GM18861 (cell line): ENCODE results near the gene NEMP1.
"Not testable (repeated sequence)": the region's sequence is repeated elsewhere in the genome, so short reads cannot be mapped to it uniquely, and the experiment has no call there.

Experiments
- ATAC-seq: cut with Tn5 transposase; IDR thresholded peaks from one replicate; pipeline ENCODE4 v1.9.1; 2021; ENCODE audit not compliant: unreplicated experiment

Gene NEMP1

GRCh38 chr12:57031138-57031725 lies 47.4 kb downstream of the NEMP1 start:
- peak; percentile 51 for ATAC-seq

GRCh38 chr12:57029457-57029856 lies 49.1 kb downstream of the NEMP1 start:
- no peak for ATAC-seq

- no peak for ATAC-seq
Observed at GRCh38 chr12:57027805-57028153, 50.8 kb downstream of the NEMP1 start.

DNA sequence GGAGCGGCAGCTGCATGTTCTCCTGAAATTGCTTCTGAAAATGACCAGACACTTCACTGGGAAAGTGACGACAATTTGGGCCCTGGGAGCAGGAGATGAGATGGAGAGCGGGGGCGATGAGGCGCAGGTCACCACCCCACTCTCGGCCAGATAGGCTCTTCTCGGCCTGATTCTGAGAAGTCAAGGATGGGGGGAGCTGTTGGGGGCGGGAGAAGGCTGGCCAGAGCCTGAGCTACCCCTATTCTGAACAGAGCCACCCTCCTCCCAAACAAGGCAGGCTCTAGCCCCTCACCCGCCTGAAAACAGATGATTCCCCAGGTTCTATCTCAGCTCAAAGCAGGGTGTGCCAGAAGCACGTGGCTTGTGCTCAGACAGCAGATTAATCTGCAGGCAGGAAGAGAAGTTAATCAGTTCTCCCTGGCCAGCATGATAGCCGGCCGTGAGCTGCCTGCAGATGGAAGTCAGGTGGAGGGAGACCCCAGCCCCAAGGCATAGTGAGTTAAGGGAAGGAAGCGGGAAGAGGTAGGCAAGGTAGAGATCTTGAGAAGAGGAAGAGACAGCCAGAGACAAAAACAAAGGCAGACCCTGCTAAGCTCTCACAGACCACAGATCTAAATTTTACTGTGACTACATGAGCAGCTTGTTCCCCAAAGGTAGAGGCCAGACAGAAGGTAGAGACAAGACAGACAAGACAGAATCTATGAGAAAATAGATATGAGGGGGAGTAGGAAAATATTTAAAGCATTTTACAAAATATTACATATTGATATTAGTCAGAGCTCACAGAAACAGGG lies 51.4 kb downstream of the NEMP1 start:
- ATAC-seq = no peak

GRCh38 chr12:57025196-57025595 lies 53.4 kb downstream of the NEMP1 start:
- no peak for ATAC-seq

DNA sequence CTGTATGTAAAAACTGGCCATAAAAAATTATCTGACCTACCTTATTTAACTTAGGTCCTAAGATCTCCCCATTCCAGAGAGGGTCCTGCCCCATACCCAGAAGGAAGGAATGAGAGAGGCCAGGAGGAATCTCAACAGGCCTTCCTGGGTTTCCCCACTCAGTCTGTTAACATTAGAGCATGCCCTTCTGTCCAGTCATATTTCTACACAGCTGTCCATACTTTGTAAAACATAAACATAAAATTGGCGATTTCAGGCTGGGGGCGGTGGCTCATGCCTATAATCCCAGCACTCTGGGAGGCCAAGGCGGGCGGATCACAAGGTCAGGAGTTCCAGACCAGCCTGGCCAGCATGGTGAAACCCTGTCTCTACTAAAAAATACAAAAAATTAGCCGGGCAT lies 56.3 kb downstream of the NEMP1 start:
- ATAC-seq = not testable (repeated sequence)

- ATAC-seq = no peak
Observed at GRCh38 chr12:57019983-57020719, 58.4 kb downstream of the NEMP1 start.

DNA sequence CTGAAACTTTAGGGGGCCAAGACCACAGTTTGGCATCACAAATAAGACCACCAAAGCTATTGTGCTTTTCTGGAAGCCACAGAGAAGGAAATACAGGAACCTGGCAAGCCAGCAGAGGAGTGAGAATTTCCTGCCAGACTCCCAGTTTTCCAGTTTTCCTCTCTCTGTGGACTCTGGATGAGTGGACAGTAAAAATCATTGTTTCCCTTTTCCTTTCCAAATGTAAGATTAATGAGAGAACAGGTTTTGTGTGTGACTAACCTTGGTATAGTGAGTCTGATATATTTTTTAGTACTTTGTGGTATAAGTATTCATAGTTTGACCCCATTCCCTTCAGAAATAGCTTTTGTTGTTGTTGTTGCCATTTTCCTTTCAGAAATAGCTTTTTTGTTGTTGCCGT lies 59.7 kb downstream of the NEMP1 start:
- no peak for ATAC-seq

DNA sequence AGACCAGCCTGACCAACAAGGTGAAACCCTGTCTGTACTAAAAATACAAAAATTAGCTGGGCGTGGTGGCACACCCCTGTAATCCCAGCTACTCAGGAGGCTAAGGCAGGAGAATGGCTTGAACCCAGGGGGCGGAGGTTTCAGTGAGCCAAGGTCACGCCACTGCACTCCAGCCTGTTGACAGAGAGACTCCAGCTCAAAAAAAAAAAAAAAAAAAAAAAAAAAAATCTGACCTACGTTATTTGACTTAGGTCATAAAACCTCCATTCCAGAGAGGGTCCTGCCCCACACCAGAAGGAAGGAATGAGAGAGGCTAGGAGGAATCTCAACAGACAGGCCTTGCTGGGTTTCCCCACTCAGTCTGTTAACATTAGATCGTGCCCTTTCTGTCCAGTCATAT lies 60.2 kb downstream of the NEMP1 start:
- not testable (repeated sequence) for ATAC-seq

- no peak for ATAC-seq
Observed at GRCh38 chr12:57016348-57016747, 62.2 kb downstream of the NEMP1 start, which contains the start of gene TAC3. Gene TAC3, minus strand, starts transcription at chr12:57016529. Its CDS starts 732 bp downstream, at chr12:57015797.

GRCh38 chr12:57012600-57013465 lies 65.8 kb downstream of the NEMP1 start:
- ATAC-seq = peak; percentile 58

DNA sequence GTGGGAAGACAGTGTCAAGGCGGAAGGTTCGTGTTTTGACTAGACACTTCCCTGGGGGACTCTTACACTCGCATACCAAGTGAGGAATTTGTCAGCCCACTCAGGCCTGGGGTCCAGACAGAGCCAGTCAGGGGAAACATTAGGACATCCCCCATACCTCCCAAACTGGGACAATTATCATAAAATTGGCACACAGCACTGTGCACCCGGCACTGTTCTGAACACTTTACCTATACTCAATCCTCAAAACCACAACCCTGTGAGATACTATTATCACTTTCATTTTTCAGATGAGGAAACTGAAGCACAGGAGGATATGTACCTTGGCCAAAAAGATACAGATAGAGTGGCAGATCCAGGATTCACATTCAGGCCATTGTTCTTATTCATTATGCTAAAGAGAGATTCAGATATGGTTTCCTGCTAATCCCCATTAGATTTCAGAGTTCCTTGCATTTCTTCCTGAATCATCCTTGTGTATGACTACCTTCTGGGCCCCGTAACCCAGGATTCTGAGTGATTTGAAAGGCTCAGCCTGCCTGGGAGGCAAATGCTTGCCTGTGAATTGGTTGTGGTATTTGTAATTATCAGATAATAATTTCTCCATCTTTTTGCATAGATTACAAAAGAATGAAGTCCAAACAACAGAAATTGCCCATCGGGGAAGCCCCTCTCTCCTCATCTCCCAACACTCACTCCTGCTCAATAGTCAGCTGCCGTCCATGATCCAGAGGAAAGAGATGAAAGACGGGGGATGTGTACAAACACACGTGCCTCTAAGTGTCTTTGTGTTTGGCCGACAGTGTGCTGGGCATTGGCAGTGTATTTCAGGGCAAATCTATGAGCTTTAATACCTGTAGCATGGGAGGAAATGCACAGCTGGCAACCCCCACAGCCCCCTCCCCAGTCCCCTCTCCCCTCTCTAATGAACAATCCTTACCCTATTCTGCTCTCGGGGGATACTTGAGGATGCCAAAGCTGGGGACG lies 66.9 kb downstream of the NEMP1 start:
- no peak for ATAC-seq

DNA sequence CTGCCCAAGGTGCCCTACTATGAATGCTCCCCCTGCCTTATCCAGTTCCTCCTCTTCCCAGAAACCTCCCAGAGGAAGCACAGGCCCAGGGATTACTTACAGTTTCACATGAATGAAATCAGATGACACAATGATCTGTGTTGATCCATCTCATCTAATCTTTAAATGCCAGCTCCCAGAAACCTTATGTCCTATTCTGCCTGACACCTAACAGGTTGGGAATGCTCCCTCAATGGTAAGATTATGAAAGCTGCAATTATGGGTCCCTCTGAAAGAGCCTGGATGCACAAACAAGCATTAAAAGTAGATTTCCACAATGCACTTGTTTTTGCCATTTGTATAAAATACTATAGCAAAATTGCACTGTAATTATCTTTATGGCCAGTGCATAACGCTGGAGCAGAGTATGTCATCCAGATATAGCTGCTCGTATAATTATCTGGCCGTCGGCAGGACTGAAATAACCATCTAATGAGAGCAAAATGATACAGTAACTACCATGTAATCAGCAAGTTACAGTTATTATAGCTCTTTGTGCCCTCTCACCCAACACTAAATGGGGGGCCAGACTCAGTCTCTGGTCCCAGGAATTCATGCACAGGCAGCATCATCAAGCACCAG lies 67.9 kb downstream of the NEMP1 start:
- no peak for ATAC-seq

DNA sequence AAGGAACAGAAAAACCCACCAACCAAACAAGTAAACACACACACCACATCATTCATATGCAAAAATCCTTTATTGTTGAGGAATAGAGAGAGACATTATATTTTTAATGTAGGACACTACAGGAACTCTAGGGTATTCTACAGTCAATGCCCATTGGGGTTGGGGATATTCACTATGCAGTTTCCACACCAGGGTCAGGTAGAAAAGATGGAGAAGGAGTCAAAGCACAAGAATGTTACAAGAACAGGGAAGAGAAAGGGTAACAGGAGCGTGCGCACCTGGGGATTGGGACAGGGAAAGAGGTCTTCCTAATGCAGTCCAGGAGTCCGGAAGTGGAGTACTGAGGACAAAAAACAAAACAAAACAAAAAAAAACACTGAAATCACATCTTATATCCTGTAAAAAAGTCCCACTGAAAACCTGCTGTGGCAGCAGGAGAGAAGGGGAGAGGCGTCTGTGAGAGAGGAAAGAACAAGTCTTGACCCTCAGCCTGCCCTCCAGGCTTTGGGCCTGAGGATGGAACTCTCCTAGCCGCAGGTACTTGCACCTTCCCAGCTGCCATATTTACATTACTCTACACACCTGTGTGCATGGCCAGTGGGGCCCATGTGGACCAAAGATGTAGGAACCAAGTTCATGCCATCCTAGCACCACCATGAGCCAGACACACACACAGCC lies 68.5 kb downstream of the NEMP1 start:
- ATAC-seq = no peak

GRCh38 chr12:57008178-57008577 lies 70.4 kb downstream of the NEMP1 start:
- ATAC-seq = no peak

DNA sequence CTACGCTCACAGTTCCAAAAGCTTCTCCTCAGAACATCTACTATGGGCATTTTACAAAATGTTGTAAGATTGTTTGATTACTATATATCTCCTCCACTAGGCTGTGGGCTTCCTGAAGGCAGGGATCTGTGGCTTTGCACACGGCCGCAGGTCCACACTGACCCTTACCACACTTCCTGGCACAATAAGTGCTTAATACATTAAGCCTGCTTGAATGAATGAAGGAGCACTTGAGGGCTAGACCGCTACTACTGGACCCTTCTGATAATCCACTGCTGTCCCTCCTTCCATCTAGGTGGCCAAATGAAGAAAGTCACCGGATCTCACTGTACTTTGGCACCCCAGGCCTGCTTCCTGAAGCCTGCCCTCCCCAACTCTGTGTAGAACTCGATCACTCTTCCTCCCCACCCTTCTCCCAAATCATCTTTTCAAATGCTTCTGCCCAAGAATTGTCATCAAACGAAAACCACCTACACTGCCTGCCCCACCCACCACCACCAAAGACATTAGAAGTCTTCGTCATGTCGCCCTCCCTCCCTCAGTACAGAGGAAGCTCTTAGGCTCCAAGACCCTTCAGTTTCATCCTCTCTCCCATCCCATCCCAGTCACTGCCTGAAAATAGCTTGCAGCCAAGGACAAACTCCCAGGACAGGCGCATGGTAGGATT lies 71.6 kb downstream of the NEMP1 start:
- no peak for ATAC-seq

- peak; percentile 50 for ATAC-seq
Observed at GRCh38 chr12:57005980-57006808, 72.4 kb downstream of the NEMP1 start, which contains the start of gene ZBTB39. Gene ZBTB39, minus strand, starts transcription at chr12:57006546. Its CDS starts 1,629 bp downstream, at chr12:57004917.
